Left ventricle myocardium inferior (tissue), 1 donor: ENCODE data around the gene PEX19. TPM values are rescaled to one million over a fixed set of nuclear protein-coding genes. Genes with fewer than 3 reads are reported as not detected.

ENCODE experiments used
- DNase-seq: peaks from one replicate; pipeline ENCODE4 v3.0.0-alpha.2; 2020
- H3K27ac ChIP-seq: fragments of 200-600 bp; replicated peaks from 2 replicates; pipeline ENCODE4 v1.8.0; 2021
- H3K27me3 ChIP-seq: fragments of 200-600 bp; 2 replicates; pipeline ENCODE4 v1.8.0; 2021; ENCODE audit warnings: low read depth
- H3K36me3 ChIP-seq: fragments of 200-600 bp; 2 replicates; pipeline ENCODE4 v1.8.0; 2021
- H3K4me1 ChIP-seq: fragments of 200-600 bp; 2 replicates; pipeline ENCODE4 v1.8.0; 2021
- H3K4me3 ChIP-seq: fragments of 200-600 bp; 2 replicates; pipeline ENCODE4 v1.8.0; 2021; ENCODE audit warnings: mild to moderate bottlenecking, moderate library complexity
- H3K9me3 ChIP-seq: fragments of 200-600 bp; replicated peaks from 2 replicates; pipeline ENCODE4 v1.8.0; 2021
- CTCF ChIP-seq: fragments of 200-600 bp; IDR thresholded peaks from 2 replicates; pipeline ENCODE4 v1.8.0; 2021; ENCODE audit warnings: antibody characterized with exemption, mild to moderate bottlenecking, borderline replicate concordance
- intact Hi-C: fragments of 100-400 bp; cut with micrococcal nuclease; formaldehyde crosslinking; loops from one replicate; pipeline ENCODE4 v1.11.0; 2022
- total RNA-seq: library from RNA; stranded (reverse); fragmentation: NEBNext Ultra II Directional; extraction: Animal tissue kit (Norgen Biotek cat#: 25700); gene quantifications from one replicate; pipeline ENCODE4 v1.2.1, GENCODE V29; 2021
- donor health status: DM: no; HTN: yes; CAD: no; lungs with severe emphysema.

Gene PEX19
- total RNA-seq, 1 donor from 2014 or later, result 97.6 TPM

GRCh38 chr1:160255781-160256300 is 29.1 kb downstream of the PEX19 start:
- H3K4me1 ChIP-seq, result peaks cover 79% of the 10 kb centered on the region

GRCh38 chr1:160251687-160252526 is 33.0 kb downstream of the PEX19 start:
- H3K27me3 ChIP-seq, result no peaks in the 10 kb centered on the region
- peak; percentile 79 for TF ChIP-seq CTCF
- H3K36me3 ChIP-seq, result peaks cover 14% of the 10 kb centered on the region
- H3K4me1 ChIP-seq, result peaks cover 62% of the 10 kb centered on the region
- H3K27ac ChIP-seq, result peak overlapping the region; percentile 56
- H3K4me3 ChIP-seq, result no peak overlapping the region
- no peaks in the 10 kb centered on the region for H3K9me3 ChIP-seq
- peak; percentile 48 for DNase-seq
- intact Hi-C loops, result loop anchor here (10.0 kb wide), 1 partner anchor 57 kb away; the partner anchor contains the start of gene CASQ1

More at GRCh38 chr1:160255781-160256300, 29.1 kb downstream of the PEX19 start:
- Histone ChIP-seq H3K27ac (peak overlapping the region; percentile 96), H3K27me3 (no peaks in the 10 kb centered on the region), H3K4me3 (no peak overlapping the region), H3K36me3 (peaks cover 14% of the 10 kb centered on the region), H3K9me3 (no peaks in the 10 kb centered on the region)
- DNase-seq, result no peak
- no peak for TF ChIP-seq CTCF
- intact Hi-C loops, result loop anchor here (10.0 kb wide), 1 partner anchor 61 kb away; the partner anchor contains the start of gene CASQ1

- H3K27ac ChIP-seq, result peak overlapping the region; percentile 56
- no peaks in the 10 kb centered on the region for H3K27me3 ChIP-seq
- no peak for DNase-seq
- H3K4me1 ChIP-seq, result peaks cover 62% of the 10 kb centered on the region
- TF ChIP-seq CTCF, result no peak
- no peak overlapping the region for H3K4me3 ChIP-seq
- no peaks in the 10 kb centered on the region for H3K9me3 ChIP-seq
- intact Hi-C loops, result loop anchor here (10.0 kb wide), 1 partner anchor 56 kb away; the partner anchor contains the start of gene CASQ1
- H3K36me3 ChIP-seq, result peaks cover 14% of the 10 kb centered on the region
Measured at GRCh38 chr1:160251011-160251410, 33.9 kb downstream of the PEX19 start.

GRCh38 chr1:160247053-160247452 is 37.9 kb downstream of the PEX19 start:
- no peak for TF ChIP-seq CTCF
- H3K27me3 ChIP-seq, result no peaks in the 10 kb centered on the region
- DNase-seq, result no peak
- intact Hi-C loops, result no loop called here
- no peaks in the 10 kb centered on the region for H3K9me3 ChIP-seq
- H3K27ac ChIP-seq, result peak overlapping the region; percentile 71
- H3K4me3 ChIP-seq, result no peak overlapping the region
- peaks cover 79% of the 10 kb centered on the region for H3K4me1 ChIP-seq
- peaks cover 5% of the 10 kb centered on the region for H3K36me3 ChIP-seq

- H3K27me3 ChIP-seq, result no peaks in the 10 kb centered on the region
- TF ChIP-seq CTCF, result no peak
- no peak for DNase-seq
- intact Hi-C loops, result no loop called here
- H3K36me3 ChIP-seq, result peaks cover 21% of the 10 kb centered on the region
- peak overlapping the region; percentile 71 for H3K27ac ChIP-seq
- no peak overlapping the region for H3K4me3 ChIP-seq
- peaks cover 64% of the 10 kb centered on the region for H3K4me1 ChIP-seq
- H3K9me3 ChIP-seq, result no peaks in the 10 kb centered on the region
Measured at GRCh38 chr1:160245434-160245833, 39.5 kb downstream of the PEX19 start.
